WTC11 (cell line): Measurements from ENCODE around the gene MND1. TPM values are rescaled to one million over a fixed set of nuclear protein-coding genes. Genes with fewer than 3 reads are reported as not detected.

Experiments
- ATAC-seq: fragments of 200-7000 bp; cut with Tn5 transposase; 2 replicates; pipeline ENCODE4 v1.10.0; 2021; ENCODE audit warnings: mild to moderate bottlenecking, moderate library complexity
- CTCF ChIA-PET: fragments of 300-600 bp; sonication (Branson Sonifier 250); formaldehyde crosslinking; loops from one replicate; lab custom pipeline; 2021; ENCODE audit warnings: antibody characterized with exemption; lab: Charles Lee
- POLR2A ChIA-PET: fragments of 350-600 bp; sonication (Branson Sonifier 250); formaldehyde crosslinking; loops from one replicate; lab custom pipeline; 2021; ENCODE audit warnings: antibody characterized with exemption; lab: Charles Lee
- DNase-seq: peaks from one replicate; pipeline ENCODE4 v3.0.0; 2021; ENCODE audit warnings: low spot score
- H3K27ac Mint-ChIP-seq: 2 replicates; pipeline ENCODE4 v1.8.0; 2021; ENCODE audit warnings: mixed read lengths
- H3K27me3 Mint-ChIP-seq: 2 replicates; pipeline ENCODE4 v1.8.0; 2021; ENCODE audit warnings: low read depth, mild to moderate bottlenecking, moderate library complexity, mixed read lengths
- H3K36me3 Mint-ChIP-seq: 2 replicates; pipeline ENCODE4 v1.8.0; 2021; ENCODE audit warnings: mixed read lengths
- H3K4me1 Mint-ChIP-seq: 2 replicates; pipeline ENCODE4 v1.8.0; 2022; ENCODE audit warnings: mixed read lengths
- H3K4me3 Mint-ChIP-seq: 2 replicates; pipeline ENCODE4 v1.8.0; 2021; ENCODE audit warnings: mild to moderate bottlenecking, moderate library complexity, mixed read lengths
- H3K9me3 Mint-ChIP-seq: 2 replicates; pipeline ENCODE4 v1.8.0; 2021; ENCODE audit warnings: mixed read lengths
- AR ChIP-seq: fragments of 250-450 bp; sonication (Bioruptor Pico); IDR thresholded peaks from 2 replicates; pipeline ENCODE4 v1.9.0; 2021; ENCODE audit warnings: mild to moderate bottlenecking
- ATF3 ChIP-seq: sonication (generic); formaldehyde crosslinking; conservative IDR thresholded peaks from 2 replicates; pipeline ENCODE4 v1.8.1; 2022; ENCODE audit warnings: mild to moderate bottlenecking, missing genetic modification reagents
- ESRRA ChIP-seq: sonication (generic); formaldehyde crosslinking; IDR thresholded peaks from 2 replicates; pipeline ENCODE4 v1.8.1; 2022; ENCODE audit warnings: mild to moderate bottlenecking, missing genetic modification reagents, borderline replicate concordance
- FOXP1 ChIP-seq: sonication (generic); formaldehyde crosslinking; IDR thresholded peaks from 2 replicates; pipeline ENCODE4 v1.8.0; 2022; ENCODE audit warnings: missing genetic modification reagents, mild to moderate bottlenecking, moderate library complexity, borderline replicate concordance
- GABPB1 ChIP-seq: sonication (generic); formaldehyde crosslinking; IDR thresholded peaks from 2 replicates; pipeline ENCODE4 v1.8.1; 2023; ENCODE audit warnings: mild to moderate bottlenecking, missing genetic modification reagents
- GTF2I ChIP-seq: fragments of 250-450 bp; sonication (Bioruptor Pico); conservative IDR thresholded peaks from 2 replicates; pipeline ENCODE4 v1.4.0; 2021; ENCODE audit warnings: mild to moderate bottlenecking
- HMGA2 ChIP-seq: fragments of 250-450 bp; sonication (Bioruptor Pico); IDR thresholded peaks from 2 replicates; pipeline ENCODE4 v1.4.0; 2021; ENCODE audit warnings: mild to moderate bottlenecking, moderate library complexity
- JAZF1 ChIP-seq: fragments of 250-450 bp; sonication (Bioruptor Pico); IDR thresholded peaks from 2 replicates; pipeline ENCODE4 v1.9.0; 2021; ENCODE audit warnings: moderate library complexity, mild to moderate bottlenecking, inconsistent platforms
- JUN ChIP-seq: sonication (generic); formaldehyde crosslinking; IDR thresholded peaks from 2 replicates; pipeline ENCODE4 v1.8.0; 2023; ENCODE audit warnings: mild to moderate bottlenecking, missing genetic modification reagents
- NR1H2 ChIP-seq: sonication (generic); formaldehyde crosslinking; IDR thresholded peaks from 2 replicates; pipeline ENCODE4 v1.9.0; 2021; ENCODE audit warnings: mild to moderate bottlenecking, moderate library complexity, missing genetic modification reagents
- SMAD3 ChIP-seq: sonication (generic); formaldehyde crosslinking; IDR thresholded peaks from 2 replicates; pipeline ENCODE4 v1.8.0; 2022; ENCODE audit warnings: missing genetic modification reagents, mild to moderate bottlenecking, borderline replicate concordance
- ZNF396 ChIP-seq: fragments of 250-450 bp; sonication (Bioruptor Pico); IDR thresholded peaks from 2 replicates; pipeline ENCODE4 v1.8.0; 2021; ENCODE audit warnings: mild to moderate bottlenecking, moderate library complexity, borderline replicate concordance
- ZNF671 ChIP-seq: fragments of 250-450 bp; sonication (Bioruptor Pico); IDR thresholded peaks from 2 replicates; pipeline ENCODE4 v1.8.0; 2021; ENCODE audit warnings: mild to moderate bottlenecking
- total RNA-seq: library from RNA; stranded (reverse); gene quantifications from 3 replicates; pipeline ENCODE4 v1.2.3, GENCODE V29; 2021
- TF ChIP-seq, protein P1 (sequence below): sonication (generic); formaldehyde crosslinking; IDR thresholded peaks from 2 replicates; pipeline ENCODE4 v1.8.1; 2023; ENCODE audit warnings: mild to moderate bottlenecking, missing genetic modification reagents
- TF ChIP-seq, protein P2 (sequence below): fragments of 200-600 bp; IDR thresholded peaks from 2 replicates; pipeline ENCODE4 v1.8.0; 2022; ENCODE audit warnings: antibody characterized with exemption
- TF ChIP-seq, protein P3 (sequence below): sonication (generic); formaldehyde crosslinking; IDR thresholded peaks from 2 replicates; pipeline ENCODE4 v1.8.0; 2023; ENCODE audit warnings: missing genetic modification reagents, mild to moderate bottlenecking, borderline replicate concordance
- TF ChIP-seq, protein P4 (sequence below): sonication (generic); formaldehyde crosslinking; IDR thresholded peaks from 2 replicates; pipeline ENCODE4 v1.8.0; 2023; ENCODE audit warnings: missing genetic modification reagents

The MND1 gene
- total RNA-seq, 1 experiment from 2014 or later, result 36.0 TPM

DNA sequence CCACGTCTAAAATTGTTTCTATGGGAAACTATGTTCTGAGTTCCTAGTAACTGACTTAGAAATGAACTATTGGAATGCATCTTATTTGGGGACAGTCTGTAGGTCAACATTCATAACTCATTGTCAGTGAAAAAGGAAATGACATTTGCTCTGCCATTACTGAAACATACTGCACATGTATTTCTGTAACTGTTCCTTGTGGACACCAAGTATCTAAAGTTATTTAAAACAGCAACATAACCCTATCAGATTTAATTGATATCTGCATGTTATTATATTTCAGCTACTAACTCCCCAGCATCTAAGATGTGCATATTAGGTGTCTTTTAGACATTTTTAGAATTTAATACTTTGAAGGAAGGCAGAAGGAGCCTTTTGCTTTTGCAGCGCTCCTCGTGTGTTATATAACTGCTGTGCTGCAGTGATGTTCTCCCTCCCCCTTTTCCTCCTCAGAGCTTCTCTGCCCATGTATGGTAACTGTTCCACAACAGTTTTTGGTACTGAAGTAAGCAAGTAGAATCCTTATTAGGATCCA is 84.5 kb downstream of the MND1 start:
- H3K4me3 Mint-ChIP-seq, result no peak overlapping the region
- DNase-seq (no peak), ATAC-seq (no peak)
- no peaks in the 10 kb centered on the region for H3K27me3 Mint-ChIP-seq
- no peak overlapping the region for H3K27ac Mint-ChIP-seq
- TF ChIP-seq, protein P1, sequence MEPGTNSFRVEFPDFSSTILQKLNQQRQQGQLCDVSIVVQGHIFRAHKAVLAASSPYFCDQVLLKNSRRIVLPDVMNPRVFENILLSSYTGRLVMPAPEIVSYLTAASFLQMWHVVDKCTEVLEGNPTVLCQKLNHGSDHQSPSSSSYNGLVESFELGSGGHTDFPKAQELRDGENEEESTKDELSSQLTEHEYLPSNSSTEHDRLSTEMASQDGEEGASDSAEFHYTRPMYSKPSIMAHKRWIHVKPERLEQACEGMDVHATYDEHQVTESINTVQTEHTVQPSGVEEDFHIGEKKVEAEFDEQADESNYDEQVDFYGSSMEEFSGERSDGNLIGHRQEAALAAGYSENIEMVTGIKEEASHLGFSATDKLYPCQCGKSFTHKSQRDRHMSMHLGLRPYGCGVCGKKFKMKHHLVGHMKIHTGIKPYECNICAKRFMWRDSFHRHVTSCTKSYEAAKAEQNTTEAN (CRISPR knock-in tag), result no peak
- TF ChIP-seq GTF2I (no peak), JUN (CRISPR knock-in tag) (no peak), AR (CRISPR knock-in tag) (no peak), HMGA2 (CRISPR knock-in tag) (no peak)
- H3K36me3 Mint-ChIP-seq, result no peaks in the 10 kb centered on the region
- ChIA-PET POLR2A (no interaction called here), CTCF (no interaction called here)
- H3K9me3 Mint-ChIP-seq, result no peaks in the 10 kb centered on the region
- peaks cover 7% of the 10 kb centered on the region for H3K4me1 Mint-ChIP-seq

- Mint-ChIP-seq H3K9me3 (no peaks in the 10 kb centered on the region), H3K27me3 (no peaks in the 10 kb centered on the region), H3K36me3 (no peaks in the 10 kb centered on the region), H3K4me3 (no peak overlapping the region), H3K27ac (no peak overlapping the region), H3K4me1 (peaks cover 8% of the 10 kb centered on the region)
- ATAC-seq (peak; percentile 79), DNase-seq (peak; percentile 58)
- ChIA-PET POLR2A (interaction anchor here (1.0 kb wide), 1 partner anchor 33 kb away, joined by 3 read pairs; the partner anchor contains the start of gene TMEM131L), CTCF (interaction anchor here (0.6 to 1.7 kb wide), 24 partner anchors 11 to 317 kb away, joined by 3 to 11 read pairs (median 4); partner anchors contain the start of gene TMEM131L)
- TF ChIP-seq ESRRA (CRISPR knock-in tag) (no peak), ZNF671 (CRISPR knock-in tag) (no peak)
- TF ChIP-seq, protein P2, sequence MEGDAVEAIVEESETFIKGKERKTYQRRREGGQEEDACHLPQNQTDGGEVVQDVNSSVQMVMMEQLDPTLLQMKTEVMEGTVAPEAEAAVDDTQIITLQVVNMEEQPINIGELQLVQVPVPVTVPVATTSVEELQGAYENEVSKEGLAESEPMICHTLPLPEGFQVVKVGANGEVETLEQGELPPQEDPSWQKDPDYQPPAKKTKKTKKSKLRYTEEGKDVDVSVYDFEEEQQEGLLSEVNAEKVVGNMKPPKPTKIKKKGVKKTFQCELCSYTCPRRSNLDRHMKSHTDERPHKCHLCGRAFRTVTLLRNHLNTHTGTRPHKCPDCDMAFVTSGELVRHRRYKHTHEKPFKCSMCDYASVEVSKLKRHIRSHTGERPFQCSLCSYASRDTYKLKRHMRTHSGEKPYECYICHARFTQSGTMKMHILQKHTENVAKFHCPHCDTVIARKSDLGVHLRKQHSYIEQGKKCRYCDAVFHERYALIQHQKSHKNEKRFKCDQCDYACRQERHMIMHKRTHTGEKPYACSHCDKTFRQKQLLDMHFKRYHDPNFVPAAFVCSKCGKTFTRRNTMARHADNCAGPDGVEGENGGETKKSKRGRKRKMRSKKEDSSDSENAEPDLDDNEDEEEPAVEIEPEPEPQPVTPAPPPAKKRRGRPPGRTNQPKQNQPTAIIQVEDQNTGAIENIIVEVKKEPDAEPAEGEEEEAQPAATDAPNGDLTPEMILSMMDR, result peak; percentile 45; the same call in 1 of the 2 replicates
These were observed 88.7 kb downstream of the MND1 start for GRCh38 chr4:153432965-153433753.

GRCh38 chr4:153433754-153434105 is 89.2 kb downstream of the MND1 start:
- DNase-seq (no peak), ATAC-seq (no peak)
- H3K27me3 Mint-ChIP-seq, result no peaks in the 10 kb centered on the region
- H3K27ac Mint-ChIP-seq, result no peak overlapping the region
- POLR2A ChIA-PET, result interaction anchor here (1.0 kb wide), 1 partner anchor 32 kb away, joined by 3 read pairs; the partner anchor contains the start of gene TMEM131L
- no peaks in the 10 kb centered on the region for H3K36me3 Mint-ChIP-seq
- CTCF ChIA-PET, result interaction anchor here (1.1 to 1.5 kb wide), 5 partner anchors 21 to 316 kb away, joined by 3 to 6 read pairs (median 3); no protein-coding TSS in a partner anchor
- peaks cover 8% of the 10 kb centered on the region for H3K4me1 Mint-ChIP-seq
- H3K4me3 Mint-ChIP-seq, result no peak overlapping the region
- H3K9me3 Mint-ChIP-seq, result no peaks in the 10 kb centered on the region
- TF ChIP-seq ZNF396 (CRISPR knock-in tag) (no peak), JAZF1 (no peak), NR1H2 (CRISPR knock-in tag) (no peak), ATF3 (no peak), GABPB1 (CRISPR knock-in tag) (no peak), SMAD3 (no peak), FOXP1 (no peak)
- TF ChIP-seq, protein P3, sequence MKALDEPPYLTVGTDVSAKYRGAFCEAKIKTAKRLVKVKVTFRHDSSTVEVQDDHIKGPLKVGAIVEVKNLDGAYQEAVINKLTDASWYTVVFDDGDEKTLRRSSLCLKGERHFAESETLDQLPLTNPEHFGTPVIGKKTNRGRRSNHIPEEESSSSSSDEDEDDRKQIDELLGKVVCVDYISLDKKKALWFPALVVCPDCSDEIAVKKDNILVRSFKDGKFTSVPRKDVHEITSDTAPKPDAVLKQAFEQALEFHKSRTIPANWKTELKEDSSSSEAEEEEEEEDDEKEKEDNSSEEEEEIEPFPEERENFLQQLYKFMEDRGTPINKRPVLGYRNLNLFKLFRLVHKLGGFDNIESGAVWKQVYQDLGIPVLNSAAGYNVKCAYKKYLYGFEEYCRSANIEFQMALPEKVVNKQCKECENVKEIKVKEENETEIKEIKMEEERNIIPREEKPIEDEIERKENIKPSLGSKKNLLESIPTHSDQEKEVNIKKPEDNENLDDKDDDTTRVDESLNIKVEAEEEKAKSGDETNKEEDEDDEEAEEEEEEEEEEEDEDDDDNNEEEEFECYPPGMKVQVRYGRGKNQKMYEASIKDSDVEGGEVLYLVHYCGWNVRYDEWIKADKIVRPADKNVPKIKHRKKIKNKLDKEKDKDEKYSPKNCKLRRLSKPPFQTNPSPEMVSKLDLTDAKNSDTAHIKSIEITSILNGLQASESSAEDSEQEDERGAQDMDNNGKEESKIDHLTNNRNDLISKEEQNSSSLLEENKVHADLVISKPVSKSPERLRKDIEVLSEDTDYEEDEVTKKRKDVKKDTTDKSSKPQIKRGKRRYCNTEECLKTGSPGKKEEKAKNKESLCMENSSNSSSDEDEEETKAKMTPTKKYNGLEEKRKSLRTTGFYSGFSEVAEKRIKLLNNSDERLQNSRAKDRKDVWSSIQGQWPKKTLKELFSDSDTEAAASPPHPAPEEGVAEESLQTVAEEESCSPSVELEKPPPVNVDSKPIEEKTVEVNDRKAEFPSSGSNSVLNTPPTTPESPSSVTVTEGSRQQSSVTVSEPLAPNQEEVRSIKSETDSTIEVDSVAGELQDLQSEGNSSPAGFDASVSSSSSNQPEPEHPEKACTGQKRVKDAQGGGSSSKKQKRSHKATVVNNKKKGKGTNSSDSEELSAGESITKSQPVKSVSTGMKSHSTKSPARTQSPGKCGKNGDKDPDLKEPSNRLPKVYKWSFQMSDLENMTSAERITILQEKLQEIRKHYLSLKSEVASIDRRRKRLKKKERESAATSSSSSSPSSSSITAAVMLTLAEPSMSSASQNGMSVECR (CRISPR knock-in tag), result no peak
- TF ChIP-seq, protein P4, sequence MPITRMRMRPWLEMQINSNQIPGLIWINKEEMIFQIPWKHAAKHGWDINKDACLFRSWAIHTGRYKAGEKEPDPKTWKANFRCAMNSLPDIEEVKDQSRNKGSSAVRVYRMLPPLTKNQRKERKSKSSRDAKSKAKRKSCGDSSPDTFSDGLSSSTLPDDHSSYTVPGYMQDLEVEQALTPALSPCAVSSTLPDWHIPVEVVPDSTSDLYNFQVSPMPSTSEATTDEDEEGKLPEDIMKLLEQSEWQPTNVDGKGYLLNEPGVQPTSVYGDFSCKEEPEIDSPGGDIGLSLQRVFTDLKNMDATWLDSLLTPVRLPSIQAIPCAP (CRISPR knock-in tag), result no peak
